Epithelial cell of esophagus (primary cell): Measurements from ENCODE around the gene KRTAP10-3.

Experiments
- DNase-seq: peaks from one replicate; pipeline ENCODE4 v3.0.0; 2010; ENCODE audit warnings: low read depth
- H3K4me3 ChIP-seq: 2 replicates; pipeline ENCODE4 v1.5.1; 2011; ENCODE audit warnings: mild to moderate bottlenecking, low read length, control low read depth
- CTCF ChIP-seq: IDR thresholded peaks from 2 replicates; pipeline ENCODE4 v1.5.1; 2011; ENCODE audit warnings: low read depth, mild to moderate bottlenecking, low read length, control low read depth, inconsistent platforms; ENCODE audit not compliant: insufficient read depth; ENCODE audit errors: missing control alignments

KRTAP10-3 gene

GRCh38 chr21:44528634-44528995, 30.0 kb downstream of the KRTAP10-3 start:
- no peak for DNase-seq
- TF ChIP-seq CTCF, result no peak
- no peak overlapping the region for H3K4me3 ChIP-seq

- TF ChIP-seq CTCF, result no peak
- H3K4me3 ChIP-seq, result no peak overlapping the region
- DNase-seq, result no peak
These were observed 30.5 kb downstream of the KRTAP10-3 start for GRCh38 chr21:44527983-44528633.

GRCh38 chr21:44527156-44527982, 31.2 kb downstream of the KRTAP10-3 start:
- TF ChIP-seq CTCF, result no peak
- H3K4me3 ChIP-seq, result no peak overlapping the region
- no peak for DNase-seq

- H3K4me3 ChIP-seq, result no peak overlapping the region
- no peak for DNase-seq
- no peak for TF ChIP-seq CTCF
These were observed 32.2 kb downstream of the KRTAP10-3 start for GRCh38 chr21:44526096-44526997.

- TF ChIP-seq CTCF, result no peak
- no peak for DNase-seq
- no peak overlapping the region for H3K4me3 ChIP-seq
These were observed 33.1 kb downstream of the KRTAP10-3 start for GRCh38 chr21:44525391-44526095.

GRCh38 chr21:44524414-44525371, 33.9 kb downstream of the KRTAP10-3 start:
- DNase-seq, result no peak
- H3K4me3 ChIP-seq, result no peak overlapping the region
- TF ChIP-seq CTCF, result no peak
